Left ventricle myocardium inferior (tissue), 1 donor: ENCODE results near the gene CTU1. TPM values are rescaled to one million over a fixed set of nuclear protein-coding genes. Genes with fewer than 3 reads are reported as not detected.
A peak's percentile ranks its signal among the peaks of the same experiment; 100 is the strongest.

Experiments used
- DNase-seq: peaks from one replicate; pipeline ENCODE4 v3.0.0-alpha.2; 2020
- H3K27ac ChIP-seq: fragments of 200-600 bp; replicated peaks from 2 replicates; pipeline ENCODE4 v1.8.0; 2021
- H3K27me3 ChIP-seq: fragments of 200-600 bp; 2 replicates; pipeline ENCODE4 v1.8.0; 2021; ENCODE audit warnings: low read depth
- H3K36me3 ChIP-seq: fragments of 200-600 bp; 2 replicates; pipeline ENCODE4 v1.8.0; 2021
- H3K4me1 ChIP-seq: fragments of 200-600 bp; 2 replicates; pipeline ENCODE4 v1.8.0; 2021
- H3K4me3 ChIP-seq: fragments of 200-600 bp; 2 replicates; pipeline ENCODE4 v1.8.0; 2021; ENCODE audit warnings: mild to moderate bottlenecking, moderate library complexity
- H3K9me3 ChIP-seq: fragments of 200-600 bp; replicated peaks from 2 replicates; pipeline ENCODE4 v1.8.0; 2021
- CTCF ChIP-seq: fragments of 200-600 bp; IDR thresholded peaks from 2 replicates; pipeline ENCODE4 v1.8.0; 2021; ENCODE audit warnings: antibody characterized with exemption, mild to moderate bottlenecking, borderline replicate concordance
- intact Hi-C: fragments of 100-400 bp; cut with micrococcal nuclease; formaldehyde crosslinking; loops from one replicate; pipeline ENCODE4 v1.11.0; 2022
- total RNA-seq: library from RNA; stranded (reverse); fragmentation: NEBNext Ultra II Directional; extraction: Animal tissue kit (Norgen Biotek cat#: 25700); gene quantifications from one replicate; pipeline ENCODE4 v1.2.1, GENCODE V29; 2021
- donor health status: DM: no; HTN: yes; CAD: no; lungs with severe emphysema.

CTU1 gene
- total RNA-seq, 1 donor from 2014 or later: 4.4 TPM

DNA sequence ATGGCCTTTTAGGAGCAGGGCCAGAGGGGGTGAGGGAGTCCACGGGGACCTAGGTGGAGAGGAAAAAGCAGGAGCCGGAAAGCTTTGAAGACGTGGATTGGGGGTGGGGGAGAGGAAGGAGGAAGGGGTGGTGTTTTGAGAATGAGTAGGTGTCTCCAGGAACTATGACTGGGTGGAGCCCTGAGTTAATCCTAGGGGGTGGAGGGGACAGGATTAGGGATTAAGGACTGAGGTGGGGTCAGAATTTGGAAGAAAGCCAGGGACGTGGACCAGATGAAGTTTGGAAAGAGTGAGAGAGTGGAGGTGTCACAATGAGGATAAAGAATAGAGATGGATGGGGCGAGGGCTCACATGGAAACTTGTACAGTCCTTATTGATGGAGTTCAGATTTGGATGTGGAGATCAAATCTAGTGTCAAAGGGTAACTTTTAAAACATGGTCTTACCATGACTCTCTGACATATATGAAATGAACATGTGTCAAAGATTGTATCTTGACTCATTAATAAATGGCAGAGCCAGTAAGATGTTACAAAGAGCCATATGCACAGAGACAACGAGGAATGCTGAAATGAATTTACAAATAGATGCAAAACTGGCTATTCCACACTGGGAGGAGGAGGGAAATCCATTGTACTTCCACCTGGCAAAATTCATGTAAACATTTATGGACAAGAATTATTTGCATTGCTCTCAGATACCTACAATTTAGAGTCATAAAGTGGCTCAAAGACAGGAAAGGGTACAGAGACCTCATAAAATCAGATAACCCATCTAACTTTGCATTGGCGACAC is 41.6 kb downstream of the CTU1 start:
- H3K9me3 ChIP-seq: no peaks in the 10 kb centered on the region
- no peak overlapping the region for H3K27ac ChIP-seq
- H3K27me3 ChIP-seq: peaks cover 45% of the 10 kb centered on the region
- DNase-seq: no peak
- H3K4me1 ChIP-seq: peaks cover 14% of the 10 kb centered on the region
- H3K36me3 ChIP-seq: no peaks in the 10 kb centered on the region
- no peak overlapping the region for H3K4me3 ChIP-seq
- intact Hi-C loops: no loop called here
- TF ChIP-seq CTCF: no peak

DNA sequence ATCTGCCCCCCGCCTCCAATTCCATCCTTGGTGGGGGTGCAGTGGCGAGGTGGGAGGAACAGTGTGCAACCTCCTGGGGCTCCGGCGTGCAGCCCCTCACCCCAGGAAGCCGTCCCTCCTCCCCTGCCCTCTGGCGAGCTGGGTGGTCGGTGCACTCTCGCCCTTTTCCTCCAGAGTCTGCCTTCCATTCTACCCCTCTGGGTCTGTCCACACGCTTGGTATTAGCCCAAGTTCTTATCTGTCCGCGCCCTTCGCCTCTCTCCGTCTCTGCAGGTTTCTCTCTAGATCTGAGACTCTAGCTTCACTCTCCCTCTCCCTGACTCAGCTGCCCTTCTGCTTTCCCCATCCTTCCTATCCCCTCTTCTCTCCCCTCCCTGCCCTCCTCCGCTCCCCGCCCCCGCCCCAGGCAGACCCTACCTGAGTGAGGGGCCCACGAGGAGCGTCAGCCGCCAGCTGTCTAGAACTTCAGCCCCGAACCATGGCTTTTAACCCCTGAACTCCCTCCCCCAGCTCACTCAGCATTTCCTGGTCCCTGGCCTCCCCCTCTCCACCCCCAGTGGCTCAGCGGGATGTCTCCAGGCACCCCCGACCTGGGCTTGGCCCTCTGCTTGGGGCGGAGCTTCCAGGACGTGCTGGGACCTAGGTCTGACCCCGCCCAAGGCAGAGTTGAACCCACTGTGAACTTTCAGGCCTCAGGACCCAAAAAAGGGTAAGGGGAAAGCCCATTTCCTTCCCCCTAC is 42.8 kb downstream of the CTU1 start:
- peaks cover 14% of the 10 kb centered on the region for H3K4me1 ChIP-seq
- no peak for DNase-seq
- no peaks in the 10 kb centered on the region for H3K9me3 ChIP-seq
- H3K27me3 ChIP-seq: peaks cover 55% of the 10 kb centered on the region
- TF ChIP-seq CTCF: no peak
- peak overlapping the region; percentile 1 for H3K27ac ChIP-seq
- H3K36me3 ChIP-seq: no peaks in the 10 kb centered on the region
- intact Hi-C loops: no loop called here
- peak overlapping the region; percentile 58 for H3K4me3 ChIP-seq

DNA sequence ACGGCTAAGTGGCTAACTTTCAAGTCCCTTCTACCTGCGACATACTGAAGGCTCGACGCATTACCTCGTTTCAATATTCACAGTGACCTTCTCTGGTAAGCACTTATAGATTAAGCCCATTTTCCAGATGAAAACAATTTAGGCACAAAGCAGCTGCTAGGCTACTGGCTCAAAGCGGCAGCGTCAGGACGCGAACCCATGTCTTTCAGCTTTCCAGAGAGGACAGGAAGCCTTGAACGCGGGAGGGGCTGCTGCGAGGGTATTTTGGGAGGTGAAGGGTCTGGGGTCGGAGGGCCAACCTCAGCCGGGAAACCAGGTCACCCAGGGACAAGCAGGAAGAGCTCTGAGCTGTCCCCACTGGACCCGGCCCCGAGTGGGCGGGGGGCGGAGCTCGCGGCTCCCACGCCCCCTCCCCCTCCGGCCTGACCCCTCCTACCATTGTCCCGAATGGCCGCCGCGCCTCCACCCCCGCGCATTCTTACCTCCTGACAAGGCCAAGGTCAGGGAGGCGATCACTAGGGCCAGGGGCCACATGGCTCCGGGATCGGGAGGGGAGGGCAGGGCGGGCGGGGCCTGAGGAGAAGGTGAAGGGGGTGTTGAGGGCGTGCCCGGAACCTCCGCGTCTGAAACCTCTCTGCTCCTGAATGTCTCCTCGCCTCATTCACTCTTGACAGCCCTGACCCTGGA is 43.5 kb downstream of the CTU1 start, which contains the start of gene KLK13:
Gene KLK13 (minus strand): TSS at position 559 of the 687 bp plus-strand sequence. CDS start 25 bp downstream, at position 534.
- Histone ChIP-seq H3K36me3 (no peaks in the 10 kb centered on the region), H3K27me3 (peaks cover 63% of the 10 kb centered on the region), H3K9me3 (no peaks in the 10 kb centered on the region), H3K4me1 (peaks cover 14% of the 10 kb centered on the region), H3K4me3 (peak within 1 kb of the TSS; percentile 58), H3K27ac (peak within 1 kb of the TSS; percentile 1)
- peak; percentile 34 for DNase-seq
- intact Hi-C loops: no loop called here
- no peak for TF ChIP-seq CTCF

DNA sequence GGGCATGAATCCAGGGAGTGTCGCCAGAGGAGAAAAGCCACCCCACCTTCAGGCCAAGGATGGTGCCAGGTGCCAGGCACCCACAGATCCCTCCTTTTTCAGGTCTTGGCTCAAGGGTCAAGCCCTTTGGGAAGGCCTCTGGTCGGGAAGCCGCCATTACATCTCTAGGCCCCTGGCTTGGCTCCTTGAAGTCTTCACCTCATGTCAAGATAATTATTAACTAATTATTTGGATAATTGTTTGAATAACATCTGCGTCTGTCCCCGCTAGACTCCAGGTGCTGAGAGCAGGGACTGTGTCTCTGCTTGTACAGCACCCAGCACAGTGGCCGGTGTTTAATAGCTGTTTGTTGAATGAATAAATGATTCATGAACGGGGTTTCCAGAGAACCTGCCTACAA is 44.5 kb downstream of the CTU1 start:
- TF ChIP-seq CTCF: no peak
- Histone ChIP-seq H3K4me1 (peaks cover 14% of the 10 kb centered on the region), H3K36me3 (no peaks in the 10 kb centered on the region), H3K27me3 (peaks cover 64% of the 10 kb centered on the region), H3K9me3 (no peaks in the 10 kb centered on the region), H3K27ac (no peak overlapping the region), H3K4me3 (no peak overlapping the region)
- no peak for DNase-seq
- intact Hi-C loops: no loop called here

GRCh38 chr19:51060973-51061372 is 47.2 kb downstream of the CTU1 start:
- H3K27ac ChIP-seq: no peak overlapping the region
- no peaks in the 10 kb centered on the region for H3K36me3 ChIP-seq
- intact Hi-C loops: no loop called here
- no peak for TF ChIP-seq CTCF
- H3K4me1 ChIP-seq: peaks cover 14% of the 10 kb centered on the region
- H3K4me3 ChIP-seq: no peak overlapping the region
- DNase-seq: no peak
- H3K9me3 ChIP-seq: no peaks in the 10 kb centered on the region
- H3K27me3 ChIP-seq: peaks cover 61% of the 10 kb centered on the region
